ENCODE measurements around the gene PDS5B.

The PDS5B gene

GRCh38 chr13:32731074-32731473, 144.8 kb downstream of the PDS5B start:
- DNase-seq (ENCODE audit: low read depth, low spot score), result no peak
- no peak for TF ChIP-seq CTCF (IDR thresholded peaks at IDR 0.05; ENCODE audit: insufficient read depth, low read length, missing control alignments)
- CTCF ChIA-PET, result no interaction called here
- POLR2A ChIA-PET, result no interaction called here
- H3K4me3 ChIP-seq (ENCODE audit: low read depth, low read length), result no peak overlapping the region

GRCh38 chr13:32731576-32731975, 145.3 kb downstream of the PDS5B start:
- CTCF ChIA-PET, result no interaction called here
- POLR2A ChIA-PET, result no interaction called here
- TF ChIP-seq CTCF (IDR thresholded peaks at IDR 0.05; ENCODE audit: insufficient read depth, low read length, missing control alignments), result no peak
- no peak overlapping the region for H3K4me3 ChIP-seq (ENCODE audit: low read depth, low read length)
- no peak for DNase-seq (ENCODE audit: low read depth, low spot score)

- no peak overlapping the region for H3K4me3 ChIP-seq (ENCODE audit: low read depth, low read length)
- TF ChIP-seq CTCF (IDR thresholded peaks at IDR 0.05; ENCODE audit: insufficient read depth, low read length, missing control alignments), result no peak
- CTCF ChIA-PET, result no interaction called here
- no peak for DNase-seq (ENCODE audit: low read depth, low spot score)
- POLR2A ChIA-PET, result no interaction called here
Measured at GRCh38 chr13:32733690-32734089, 147.4 kb downstream of the PDS5B start.

GRCh38 chr13:32734511-32734910, 148.3 kb downstream of the PDS5B start:
- TF ChIP-seq CTCF (IDR thresholded peaks at IDR 0.05; ENCODE audit: insufficient read depth, low read length, missing control alignments), result no peak
- ChIA-PET POLR2A (no interaction called here), CTCF (no interaction called here)
- peak; percentile 34 for DNase-seq (ENCODE audit: low read depth, low spot score)
- no peak overlapping the region for H3K4me3 ChIP-seq (ENCODE audit: low read depth, low read length)

GRCh38 chr13:32735859-32736258, 149.6 kb downstream of the PDS5B start:
- no peak overlapping the region for H3K4me3 ChIP-seq (ENCODE audit: low read depth, low read length)
- CTCF ChIA-PET, result no interaction called here
- POLR2A ChIA-PET, result no interaction called here
- no peak for DNase-seq (ENCODE audit: low read depth, low spot score)
- TF ChIP-seq CTCF (IDR thresholded peaks at IDR 0.05; ENCODE audit: insufficient read depth, low read length, missing control alignments), result no peak

GRCh38 chr13:32736648-32737047, 150.4 kb downstream of the PDS5B start:
- POLR2A ChIA-PET, result no interaction called here
- TF ChIP-seq CTCF (IDR thresholded peaks at IDR 0.05; ENCODE audit: insufficient read depth, low read length, missing control alignments), result no peak
- no peak for DNase-seq (ENCODE audit: low read depth, low spot score)
- CTCF ChIA-PET, result no interaction called here
- no peak overlapping the region for H3K4me3 ChIP-seq (ENCODE audit: low read depth, low read length)

All from AG04449 (cell line).